Measurements from ENCODE around the gene CARNS1.

- TF ChIP-seq EZH2 (IDR thresholded peaks at IDR 0.05; ENCODE audit: insufficient read depth, poor library complexity, severe bottlenecking) (no peak), EZH2phosphoT487 (IDR thresholded peaks at IDR 0.05; ENCODE audit: insufficient read depth, low read depth) (no peak)
These were observed 4.0 kb downstream of the CARNS1 start for GRCh38 chr11:67419325-67420049.
